22Rv1 (cell line): Measurements from ENCODE around the gene ROPN1.

Experiments used
- ZFX ChIP-seq: fragments of 450-650 bp; IDR thresholded peaks from 2 replicates; pipeline ENCODE4 v1.6.1; 2017; ENCODE audit warnings: antibody characterized with exemption, borderline replicate concordance
- TF ChIP-seq, protein P1 (sequence below): fragments of 450-650 bp; IDR thresholded peaks from 2 replicates; pipeline ENCODE4 v1.5.1; 2017; ENCODE audit warnings: mild to moderate bottlenecking

DNA sequence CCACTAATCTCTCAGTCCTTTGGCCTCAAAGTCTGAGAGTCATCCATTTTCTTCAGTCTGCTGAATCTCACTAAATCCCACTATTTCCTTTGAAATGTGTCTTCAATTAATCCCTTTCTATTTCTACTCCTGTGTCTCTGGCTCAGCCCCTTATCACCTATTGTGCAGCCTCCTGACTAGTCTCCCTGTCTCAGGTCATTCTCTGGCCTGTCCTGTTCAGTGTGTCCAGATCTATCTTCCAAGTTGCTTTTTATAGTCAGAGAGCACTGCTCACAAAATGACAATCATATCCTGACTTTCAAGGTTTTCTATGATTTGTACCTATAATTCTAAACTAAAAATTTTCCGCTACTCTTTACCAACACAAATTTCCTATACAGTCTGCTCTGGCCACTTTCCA is 7.6 kb downstream of the ROPN1 start:
- TF ChIP-seq, protein P1, sequence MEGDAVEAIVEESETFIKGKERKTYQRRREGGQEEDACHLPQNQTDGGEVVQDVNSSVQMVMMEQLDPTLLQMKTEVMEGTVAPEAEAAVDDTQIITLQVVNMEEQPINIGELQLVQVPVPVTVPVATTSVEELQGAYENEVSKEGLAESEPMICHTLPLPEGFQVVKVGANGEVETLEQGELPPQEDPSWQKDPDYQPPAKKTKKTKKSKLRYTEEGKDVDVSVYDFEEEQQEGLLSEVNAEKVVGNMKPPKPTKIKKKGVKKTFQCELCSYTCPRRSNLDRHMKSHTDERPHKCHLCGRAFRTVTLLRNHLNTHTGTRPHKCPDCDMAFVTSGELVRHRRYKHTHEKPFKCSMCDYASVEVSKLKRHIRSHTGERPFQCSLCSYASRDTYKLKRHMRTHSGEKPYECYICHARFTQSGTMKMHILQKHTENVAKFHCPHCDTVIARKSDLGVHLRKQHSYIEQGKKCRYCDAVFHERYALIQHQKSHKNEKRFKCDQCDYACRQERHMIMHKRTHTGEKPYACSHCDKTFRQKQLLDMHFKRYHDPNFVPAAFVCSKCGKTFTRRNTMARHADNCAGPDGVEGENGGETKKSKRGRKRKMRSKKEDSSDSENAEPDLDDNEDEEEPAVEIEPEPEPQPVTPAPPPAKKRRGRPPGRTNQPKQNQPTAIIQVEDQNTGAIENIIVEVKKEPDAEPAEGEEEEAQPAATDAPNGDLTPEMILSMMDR: no peak
- TF ChIP-seq ZFX: no peak
